DMS53 treated with DMSO at 0.1 percent for 48 hours (cell line): Measurements from ENCODE around the gene FBXW5.

Experiments used
- DNase-seq: peaks from one replicate; lab custom pipeline; 2025; ENCODE audit not compliant: unreplicated experiment; lab: John Stamatoyannopoulos, UW

Gene FBXW5

DNA sequence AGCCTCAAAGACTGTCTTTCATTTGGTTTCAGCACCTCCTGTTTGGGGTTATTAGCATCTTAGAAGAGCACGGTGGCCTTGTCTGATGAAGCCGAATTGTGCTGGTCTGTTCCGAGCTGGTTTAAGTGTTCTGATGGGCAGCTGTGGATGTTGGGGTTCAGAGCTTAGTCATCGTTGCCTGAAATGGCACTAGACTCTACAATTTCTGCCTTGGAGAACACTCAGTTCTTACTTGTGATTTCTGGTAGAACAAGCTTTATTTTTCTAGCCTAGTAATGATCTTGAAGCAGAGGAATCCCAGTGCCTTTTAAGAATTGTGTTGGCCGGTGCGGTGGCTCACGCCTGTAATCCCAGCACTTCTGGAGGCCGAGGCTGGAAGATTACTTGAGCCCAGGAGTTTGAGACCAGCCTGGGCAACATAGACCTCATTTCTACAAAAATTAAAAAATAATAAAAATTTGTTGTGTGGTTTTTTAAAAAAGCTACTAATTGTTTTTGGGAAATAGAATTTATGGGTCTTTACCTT is 7.8 kb downstream of the FBXW5 start:
- DNase-seq = no peak

DNA sequence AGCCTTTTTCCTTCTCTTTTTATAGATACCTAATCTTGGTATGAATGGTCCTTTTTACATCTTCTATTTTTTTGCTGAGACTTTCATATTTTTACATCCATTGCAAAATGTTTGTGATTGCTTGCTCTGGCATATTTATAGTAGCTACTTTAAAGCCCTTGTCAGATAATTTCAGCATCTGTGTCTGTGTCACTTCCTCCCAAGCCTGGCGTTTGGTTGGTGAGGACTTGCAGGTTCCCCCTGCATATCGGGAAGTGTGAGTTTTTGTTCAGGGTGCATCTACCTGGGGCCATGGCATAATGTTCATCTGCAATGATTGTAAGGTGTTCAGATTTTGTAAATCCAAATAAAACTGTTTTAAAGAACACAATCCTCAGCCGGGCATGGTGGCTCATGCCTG is 8.9 kb downstream of the FBXW5 start:
- DNase-seq = no peak

DNA sequence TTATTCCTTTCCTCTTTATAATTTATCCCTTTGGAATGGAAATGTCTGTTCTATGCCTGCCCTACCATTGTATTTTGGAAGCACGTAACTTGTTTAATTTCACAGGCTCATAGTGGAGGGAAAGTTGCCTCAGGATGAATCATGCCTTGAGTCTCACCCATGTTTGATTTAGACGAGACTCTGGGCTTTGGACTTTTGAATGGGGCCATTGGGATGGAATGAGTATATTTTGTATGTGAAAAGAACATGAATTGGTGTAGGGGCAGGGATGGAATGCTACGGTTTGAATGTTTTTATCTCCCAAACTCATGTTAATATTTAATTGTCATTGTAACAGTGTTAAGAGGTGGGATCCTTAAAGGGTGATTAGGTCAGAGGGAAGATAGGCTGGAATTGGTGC is 10.3 kb downstream of the FBXW5 start:
- no peak for DNase-seq

DNA sequence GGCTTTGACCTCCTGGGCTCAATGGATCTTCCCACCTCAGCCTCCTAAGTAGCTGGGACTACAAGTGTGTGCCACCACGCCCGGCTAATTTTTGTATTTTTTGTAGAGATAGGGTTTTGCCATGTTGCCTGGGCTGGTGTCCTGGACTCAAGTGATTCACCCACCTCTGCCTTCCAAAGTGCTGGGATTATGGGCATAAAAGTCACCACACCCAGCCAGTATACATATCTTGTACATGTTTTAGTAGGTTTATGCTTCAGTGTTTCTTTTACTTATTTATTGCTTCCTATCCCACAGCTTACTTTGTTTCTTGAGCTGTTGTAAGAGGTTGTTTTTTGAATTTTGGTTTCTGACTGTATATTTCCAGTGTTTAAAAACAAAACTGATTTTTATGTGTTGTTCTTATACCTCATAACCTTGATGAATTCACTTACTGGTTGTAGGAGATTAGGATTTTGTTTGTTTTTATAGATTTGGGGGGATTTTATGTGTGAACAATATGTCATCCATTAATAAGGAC is 12.9 kb downstream of the FBXW5 start:
- DNase-seq = no peak

DNA sequence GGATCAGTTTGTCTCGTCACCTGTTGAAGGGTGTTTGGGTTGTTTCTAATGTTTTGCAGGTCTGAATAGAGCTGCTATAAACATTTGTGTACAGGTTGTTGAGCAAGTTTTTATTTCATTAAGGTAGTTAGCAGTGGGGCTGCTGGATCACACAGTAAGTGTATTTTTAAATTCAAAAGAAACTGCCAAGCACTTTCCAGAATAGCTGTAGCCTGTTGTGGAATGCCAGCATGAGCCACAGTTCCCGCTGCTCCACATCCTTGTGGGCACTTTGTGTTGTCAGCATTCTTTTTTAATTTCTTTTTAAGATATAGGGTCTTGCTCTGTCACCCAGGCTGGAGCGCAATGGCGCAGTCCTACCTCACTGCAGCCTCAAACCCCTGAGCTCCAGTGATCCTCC is 14.5 kb downstream of the FBXW5 start:
- no peak for DNase-seq

DNA sequence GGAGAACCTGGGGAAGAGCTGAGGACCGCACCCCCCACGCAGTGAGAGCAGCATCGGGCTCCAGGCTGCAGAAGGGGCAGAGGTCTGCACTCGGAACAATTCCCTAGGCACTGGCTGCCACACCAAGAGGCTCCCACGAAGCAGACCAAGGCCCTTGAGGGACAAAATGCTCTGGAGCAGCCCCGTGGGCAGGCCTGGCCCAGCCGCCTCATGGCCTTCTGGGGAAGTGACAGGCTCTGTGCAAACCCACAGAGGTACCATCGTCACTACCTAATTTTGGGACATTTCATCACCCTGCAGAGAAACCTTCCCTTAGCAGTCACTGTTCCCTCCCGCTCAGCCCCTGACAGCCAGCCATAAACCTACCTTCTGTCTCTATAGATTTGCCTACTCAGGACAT is 15.9 kb downstream of the FBXW5 start:
- no peak for DNase-seq

DNA sequence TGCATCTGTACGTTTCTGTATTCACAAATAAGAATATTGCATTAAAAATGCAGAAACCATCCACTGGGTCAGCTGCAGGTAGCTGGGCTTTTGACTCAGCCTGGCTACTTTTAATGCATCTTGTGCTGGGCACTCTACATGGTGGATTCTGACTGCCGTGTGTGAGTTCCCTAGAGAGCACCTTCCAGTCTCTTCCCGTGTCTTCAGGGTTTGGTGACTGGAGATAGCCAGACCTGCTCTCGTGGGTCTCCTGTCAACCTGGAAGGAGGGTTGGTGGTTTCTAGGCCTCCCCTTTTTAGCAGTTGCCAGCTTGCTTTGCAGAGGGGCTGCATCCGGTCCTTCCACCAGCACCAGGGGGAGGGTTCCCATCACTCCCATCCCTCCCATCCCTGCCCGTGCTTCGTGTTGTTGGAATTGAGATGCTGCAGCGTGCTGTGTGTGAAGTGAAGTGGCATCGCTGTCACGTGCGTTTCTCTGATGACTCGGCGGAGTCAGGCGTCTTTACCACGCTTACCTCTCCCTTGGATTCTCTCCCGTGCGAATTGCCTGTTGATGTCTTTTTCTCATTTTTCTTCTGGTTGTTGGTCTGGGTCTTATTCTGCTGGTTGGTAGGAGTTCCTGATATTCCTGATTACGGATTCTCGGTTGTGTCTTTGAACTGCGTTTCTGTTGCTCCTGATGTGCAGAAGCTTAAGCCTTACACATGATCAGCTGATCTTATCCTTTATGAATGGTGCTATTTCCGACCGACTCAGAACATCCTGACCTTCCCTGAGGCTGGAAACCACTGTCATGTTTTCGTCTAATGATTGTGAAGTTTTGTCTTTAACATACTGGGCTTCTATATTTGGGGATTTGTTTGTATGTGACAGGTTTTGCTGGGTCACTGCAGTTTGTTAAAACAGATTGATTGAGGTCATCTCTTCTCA is 16.9 kb downstream of the FBXW5 start:
- DNase-seq = no peak

DNA sequence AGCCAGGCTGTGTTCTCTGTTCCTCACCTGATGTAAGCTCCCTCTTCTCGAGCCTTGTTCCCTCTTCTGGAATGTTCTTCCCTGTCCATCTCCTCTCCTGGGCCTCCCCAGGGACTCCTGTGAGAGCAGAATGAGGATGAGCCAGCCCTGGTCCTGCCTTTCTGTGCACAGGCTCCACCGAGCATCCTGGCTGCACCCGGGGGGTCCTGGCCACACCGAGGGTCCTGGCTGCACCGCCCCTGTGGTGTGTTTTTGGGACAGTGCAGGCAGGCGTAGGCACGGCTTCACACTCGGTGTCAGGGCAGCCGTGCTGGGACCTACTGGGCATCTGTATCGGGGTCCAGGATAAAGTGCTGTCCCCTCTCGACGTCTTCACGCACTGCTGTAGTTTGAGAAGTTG is 17.8 kb downstream of the FBXW5 start:
- no peak for DNase-seq

DNA sequence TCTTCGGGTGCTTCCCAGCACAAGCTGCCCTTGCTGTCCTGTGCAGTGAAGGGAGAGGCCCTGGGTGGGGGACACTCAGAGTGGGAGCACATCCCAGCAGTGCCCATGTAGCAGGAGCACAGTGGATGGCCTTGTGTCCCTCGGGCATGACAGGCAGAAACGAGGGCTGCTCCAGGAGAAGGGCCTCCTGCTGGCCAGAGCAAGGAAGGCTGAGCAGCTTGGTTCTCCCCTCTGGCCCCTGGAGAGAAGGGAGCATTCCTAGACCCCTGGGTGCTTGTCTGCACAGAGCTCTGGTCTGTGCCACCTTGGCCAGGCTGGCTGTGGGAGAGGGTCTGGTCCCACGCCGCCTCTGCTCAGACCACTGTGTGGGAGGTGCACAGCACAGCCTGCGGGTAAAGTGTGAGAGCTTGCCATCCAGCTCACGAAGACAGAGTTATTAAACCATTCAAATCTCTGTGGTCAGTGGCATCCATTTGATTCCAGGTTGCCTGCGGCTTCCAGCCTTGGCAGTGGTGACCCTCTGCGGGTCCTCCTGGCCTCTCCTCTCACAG is 18.3 kb downstream of the FBXW5 start:
- no peak for DNase-seq

DNA sequence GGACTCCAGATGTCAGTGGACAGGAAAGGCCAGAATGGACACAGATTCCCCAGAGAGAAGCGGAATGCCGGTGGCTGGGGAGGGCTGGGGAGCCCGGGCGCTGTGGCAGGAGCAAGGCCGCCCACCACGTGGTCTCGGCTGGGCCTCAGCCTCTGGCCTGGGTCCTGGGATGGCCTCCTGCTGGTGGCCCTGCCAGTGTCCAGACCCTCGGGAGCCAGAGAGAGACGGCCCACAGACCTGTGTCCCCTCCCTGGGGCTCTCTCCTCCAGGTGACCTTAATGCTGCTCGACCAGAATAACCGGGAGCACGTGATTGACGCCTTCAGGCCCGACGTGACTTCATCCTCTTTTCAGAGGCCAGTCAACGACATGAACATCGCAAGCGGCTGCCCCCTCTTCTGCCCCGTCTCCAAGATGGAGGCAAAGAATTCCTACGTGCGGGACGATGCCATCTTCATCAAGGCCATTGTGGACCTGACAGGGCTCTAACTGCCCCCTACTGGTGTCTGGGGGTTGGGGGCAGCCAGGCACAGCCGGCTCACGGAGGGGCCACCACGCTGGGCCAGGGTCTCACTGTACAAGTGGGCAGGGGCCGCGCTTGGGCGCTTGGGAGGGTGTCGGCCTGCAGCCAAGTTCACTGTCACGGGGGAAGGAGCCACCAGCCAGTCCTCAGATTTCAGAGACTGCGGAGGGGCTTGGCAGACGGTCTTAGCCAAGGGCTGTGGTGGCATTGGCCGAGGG is 19.0 kb downstream of the FBXW5 start:
- no peak for DNase-seq

DNA sequence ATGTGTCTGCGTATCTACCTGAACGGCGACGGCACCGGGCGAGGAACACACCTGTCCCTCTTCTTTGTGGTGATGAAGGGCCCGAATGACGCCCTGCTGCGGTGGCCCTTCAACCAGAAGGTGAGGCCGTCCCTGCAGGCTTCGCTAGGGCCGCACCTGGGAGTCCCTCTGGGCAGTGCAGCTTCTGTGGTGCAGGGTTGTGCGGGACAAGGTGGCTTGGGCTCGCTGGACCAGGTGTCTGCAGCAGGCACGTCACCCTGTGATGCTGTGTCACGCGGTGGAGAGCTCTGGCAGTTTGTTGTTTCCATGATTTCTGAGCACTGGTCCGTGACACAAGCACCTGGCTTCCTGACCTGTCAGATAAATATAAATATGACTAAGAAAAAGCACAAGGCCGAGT is 20.7 kb downstream of the FBXW5 start:
- DNase-seq = peak; percentile 98

DNA sequence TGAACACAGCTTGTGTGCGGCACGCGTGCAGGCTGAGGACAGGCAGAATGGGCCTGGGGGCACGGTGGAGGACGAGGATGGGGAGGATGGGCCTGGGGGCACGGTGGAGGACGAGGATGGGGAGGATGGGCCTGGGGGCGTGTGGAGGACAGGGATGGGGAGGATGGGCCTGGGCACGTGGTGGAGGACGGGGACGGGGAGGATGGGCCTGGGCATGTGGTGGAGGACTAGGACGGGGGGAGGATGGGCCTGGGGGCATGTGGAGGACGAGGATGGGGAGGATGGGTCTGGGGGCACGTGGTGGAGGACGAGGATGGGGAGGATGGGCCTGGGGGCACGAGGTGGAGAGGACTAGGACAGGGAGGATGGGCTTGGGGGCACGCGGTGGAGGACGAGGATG is 22.0 kb downstream of the FBXW5 start:
- no peak for DNase-seq

DNA sequence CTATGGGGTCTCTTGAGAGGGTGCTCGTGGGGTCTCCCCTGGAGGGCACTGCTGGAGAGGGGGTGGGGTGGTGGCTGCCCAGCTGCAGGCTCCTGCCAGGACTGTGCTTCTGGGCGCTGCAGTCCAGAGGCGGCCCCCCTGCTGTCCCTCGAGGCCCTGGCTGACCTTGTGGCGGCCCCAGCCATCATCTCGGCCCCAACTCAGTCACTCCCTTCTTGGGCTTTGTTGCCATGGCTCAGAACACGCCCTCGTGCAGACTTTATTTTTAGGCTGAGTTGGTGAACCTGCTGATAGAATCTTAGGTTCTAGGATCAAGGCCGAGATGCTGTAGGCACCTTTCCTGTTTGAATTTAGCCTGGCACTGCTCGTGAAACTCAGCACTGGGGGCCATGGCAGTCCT is 22.8 kb downstream of the FBXW5 start:
- no peak for DNase-seq

DNA sequence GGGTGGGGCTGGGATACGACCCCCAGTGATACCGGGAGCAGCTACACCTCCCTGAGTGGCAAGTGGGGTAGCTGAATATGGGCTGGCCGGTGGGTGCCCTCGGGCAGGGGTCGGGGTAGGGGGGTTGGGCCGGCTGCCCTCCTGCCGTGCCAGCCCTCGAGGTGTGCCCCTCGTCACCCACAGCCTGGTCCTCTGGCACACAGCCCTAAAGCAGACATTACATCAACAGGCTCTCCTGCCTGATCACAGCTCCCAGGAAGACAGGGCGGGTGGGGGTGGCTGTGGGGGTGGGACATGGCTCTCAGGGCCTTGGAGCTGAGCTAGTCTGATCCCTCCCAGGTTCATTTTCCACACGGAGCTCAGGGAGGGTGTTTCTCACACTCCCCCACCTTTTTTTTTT is 23.2 kb downstream of the FBXW5 start:
- DNase-seq = no peak

DNA sequence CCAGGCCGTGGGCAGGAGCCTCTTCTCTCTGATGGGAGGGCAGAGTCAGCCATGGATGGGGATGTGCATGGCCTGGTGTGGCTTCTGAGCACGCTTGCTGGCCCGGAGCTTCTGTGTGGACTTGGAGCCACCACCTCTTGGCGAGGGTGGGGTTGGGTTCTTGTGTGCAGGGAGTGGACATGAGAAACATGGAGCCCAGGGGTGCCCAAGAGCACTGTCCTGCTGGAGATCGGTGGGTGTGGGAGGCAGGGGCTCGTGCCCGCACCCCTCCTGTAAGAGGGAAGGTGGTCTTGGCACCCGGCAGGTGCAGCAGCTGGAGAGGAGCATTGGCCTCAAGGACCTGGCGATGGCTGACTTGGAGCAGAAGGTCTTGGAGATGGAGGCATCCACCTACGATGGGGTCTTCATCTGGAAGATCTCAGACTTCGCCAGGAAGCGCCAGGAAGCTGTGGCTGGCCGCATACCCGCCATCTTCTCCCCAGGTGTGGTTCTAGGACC is 23.8 kb downstream of the FBXW5 start:
- DNase-seq = no peak

DNA sequence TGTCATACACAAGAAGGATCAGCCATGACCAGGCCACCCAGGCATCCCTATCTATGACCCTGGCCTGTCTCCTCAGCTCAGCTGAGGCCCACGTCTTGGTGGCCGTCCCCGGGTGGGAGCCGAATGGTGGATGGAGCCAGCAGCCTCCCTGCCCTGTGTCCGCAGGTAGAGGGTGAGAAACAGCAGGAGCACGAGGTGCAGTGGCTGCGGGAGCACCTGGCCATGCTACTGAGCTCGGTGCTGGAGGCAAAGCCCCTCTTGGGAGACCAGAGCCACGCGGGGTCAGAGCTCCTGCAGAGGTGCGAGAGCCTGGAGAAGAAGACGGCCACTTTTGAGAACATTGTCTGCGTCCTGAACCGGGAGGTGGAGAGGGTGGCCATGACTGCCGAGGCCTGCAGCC is 24.5 kb downstream of the FBXW5 start:
- DNase-seq = no peak

DNA sequence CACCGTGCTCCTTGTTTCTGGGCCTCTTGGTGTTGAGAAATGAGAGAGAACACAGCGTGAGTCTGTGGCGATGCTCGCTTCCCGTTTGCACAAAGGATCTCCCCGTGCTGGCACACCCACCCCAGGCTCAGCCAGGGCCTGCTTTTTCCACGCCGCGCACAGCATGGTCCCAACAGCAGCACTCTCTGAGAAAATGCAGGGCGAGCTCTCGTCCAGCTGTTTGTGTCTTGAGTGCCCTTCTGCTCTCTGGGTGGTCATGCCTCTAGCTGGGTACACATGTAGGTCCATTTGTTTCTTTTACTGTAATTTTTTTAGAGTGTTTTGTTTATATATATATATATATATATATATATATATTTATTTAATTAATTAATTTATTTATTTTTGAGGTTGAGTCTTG is 26.6 kb downstream of the FBXW5 start:
- DNase-seq = no peak

DNA sequence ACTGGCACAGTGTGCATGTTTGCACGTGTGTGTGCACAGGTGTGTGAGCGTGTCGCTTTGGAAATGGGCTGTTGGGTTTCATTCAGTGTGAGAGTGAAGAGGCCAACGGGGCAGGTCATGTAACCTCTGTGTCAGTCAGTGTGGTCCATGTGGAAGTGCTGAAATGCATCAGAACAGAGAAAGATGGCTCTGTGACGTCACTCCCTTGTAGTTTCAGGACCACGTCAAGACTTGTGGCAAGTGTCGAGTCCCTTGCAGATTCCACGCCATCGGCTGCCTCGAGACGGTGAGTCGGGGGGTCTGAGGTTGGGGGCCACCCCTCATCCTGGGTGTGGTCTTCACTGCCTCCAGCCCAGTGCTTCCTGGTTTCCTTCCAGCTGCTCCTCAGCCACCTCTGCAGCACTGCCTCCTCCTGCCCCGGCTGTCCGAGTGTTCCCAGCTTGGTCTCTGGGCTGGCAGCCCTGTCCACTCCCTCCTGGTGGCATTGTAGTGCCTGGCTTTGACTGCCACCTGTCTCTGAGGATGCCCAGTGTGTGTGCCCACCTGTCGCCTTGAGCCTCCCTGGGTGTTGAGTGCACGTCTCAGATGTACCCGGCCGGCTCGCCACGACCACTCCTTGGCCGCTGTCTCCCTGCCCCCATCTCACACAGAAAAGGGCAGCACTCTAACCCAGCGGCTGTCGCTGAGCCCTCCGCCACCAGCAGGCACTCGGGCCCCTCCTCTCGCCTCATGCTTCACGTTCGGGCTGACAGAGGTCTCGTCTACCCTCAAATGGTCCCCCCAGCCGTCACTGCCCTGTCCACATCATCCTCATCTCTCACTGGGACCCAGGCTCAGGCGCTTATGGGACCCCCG is 28.0 kb downstream of the FBXW5 start:
- no peak for DNase-seq

DNA sequence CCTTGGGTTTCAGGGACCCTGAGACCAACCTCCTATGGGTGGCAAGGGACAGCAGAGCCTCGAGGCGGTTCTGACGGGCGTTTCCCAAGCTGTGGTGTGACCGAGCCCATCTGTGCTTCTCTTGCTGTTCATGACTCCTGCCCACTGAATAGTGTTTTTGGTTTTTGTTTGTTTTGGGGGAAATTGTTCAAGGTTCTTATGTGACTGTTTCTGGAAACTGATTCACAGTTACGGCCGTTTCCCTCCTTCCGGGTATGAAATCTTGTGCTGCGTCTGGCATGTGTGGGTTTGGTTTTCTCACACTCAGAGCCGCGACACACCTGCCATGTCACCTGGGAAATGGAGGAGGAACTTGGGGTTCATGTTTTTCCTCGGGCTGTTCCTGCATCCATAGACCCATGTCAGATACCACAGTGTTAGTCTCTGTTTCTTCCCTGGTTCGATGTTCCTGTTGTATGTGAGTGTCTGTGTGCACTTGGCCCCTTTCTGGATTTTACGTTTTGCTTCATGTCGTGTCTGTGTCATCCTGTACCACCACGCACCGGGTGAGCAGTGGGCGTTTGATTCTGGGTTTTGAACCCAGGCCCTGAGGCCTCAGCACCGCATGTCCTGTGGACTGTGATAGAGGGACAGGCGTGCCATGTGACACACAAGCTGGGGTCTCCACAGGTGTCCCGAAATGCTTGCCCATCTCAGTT is 28.8 kb downstream of the FBXW5 start:
- no peak for DNase-seq
